Lower lobe of right lung (tissue), 2 donors: ENCODE results near the gene SPTBN2. TPM values are rescaled to one million over a fixed set of nuclear protein-coding genes. Genes with fewer than 3 reads are reported as not detected.

Experiments
- ATAC-seq, 2 donors: fragments of 200-7000 bp; cut with Tn5 transposase; one replicate each; pipeline ENCODE4 v1.9.1; 2020 to 2022; ENCODE audit warnings: mild to moderate bottlenecking in 2 of 2, moderate library complexity in 2 of 2
- DNase-seq: peaks from one replicate; pipeline ENCODE4 v3.0.0-alpha.2; 2020
- H3K27ac ChIP-seq: fragments of 200-600 bp; one replicate; pipeline ENCODE4 v1.8.0; 2022
- H3K27me3 ChIP-seq: fragments of 200-600 bp; one replicate; pipeline ENCODE4 v1.8.0; 2022; ENCODE audit warnings: low read depth
- H3K36me3 ChIP-seq: fragments of 200-600 bp; one replicate; pipeline ENCODE4 v1.8.0; 2022; ENCODE audit warnings: mild to moderate bottlenecking
- H3K4me1 ChIP-seq: fragments of 200-600 bp; one replicate; pipeline ENCODE4 v1.8.0; 2022
- H3K4me3 ChIP-seq: fragments of 200-600 bp; one replicate; pipeline ENCODE4 v1.8.0; 2022; ENCODE audit warnings: mild to moderate bottlenecking
- H3K9me3 ChIP-seq: fragments of 200-600 bp; one replicate; pipeline ENCODE4 v1.8.0; 2022
- intact Hi-C: fragments of 100-400 bp; cut with DNase I; formaldehyde crosslinking; loops from one replicate; pipeline ENCODE4 v1.11.0; 2022
- long read RNA-seq: library from polyadenylated mRNA; unstranded; transcript quantifications from one replicate; pipeline ENCODE4 v2.0.0, GENCODE V29; 2021
- total RNA-seq: library from RNA; stranded (reverse); fragmentation: NEBNext Ultra II Directional; extraction: Animal tissue kit (Norgen Biotek cat#: 25700); gene quantifications from one replicate; pipeline ENCODE4 v1.2.1, GENCODE V29; 2021
- TF ChIP-seq, protein P1 (sequence below): fragments of 200-600 bp; IDR thresholded peaks from one replicate; pipeline ENCODE4 v1.8.0; 2022; ENCODE audit warnings: antibody characterized with exemption, mild to moderate bottlenecking
- donor health status: DM: no; HTN: yes; CAD: no; lungs with severe emphysema.

The SPTBN2 gene
- 6.4 TPM for total RNA-seq
- long read RNA-seq, partial matches to known transcripts, result 2 of 2 reads
- long read RNA-seq, other reads (novel, unspliced or antisense), result 0 of 2 reads

DNA sequence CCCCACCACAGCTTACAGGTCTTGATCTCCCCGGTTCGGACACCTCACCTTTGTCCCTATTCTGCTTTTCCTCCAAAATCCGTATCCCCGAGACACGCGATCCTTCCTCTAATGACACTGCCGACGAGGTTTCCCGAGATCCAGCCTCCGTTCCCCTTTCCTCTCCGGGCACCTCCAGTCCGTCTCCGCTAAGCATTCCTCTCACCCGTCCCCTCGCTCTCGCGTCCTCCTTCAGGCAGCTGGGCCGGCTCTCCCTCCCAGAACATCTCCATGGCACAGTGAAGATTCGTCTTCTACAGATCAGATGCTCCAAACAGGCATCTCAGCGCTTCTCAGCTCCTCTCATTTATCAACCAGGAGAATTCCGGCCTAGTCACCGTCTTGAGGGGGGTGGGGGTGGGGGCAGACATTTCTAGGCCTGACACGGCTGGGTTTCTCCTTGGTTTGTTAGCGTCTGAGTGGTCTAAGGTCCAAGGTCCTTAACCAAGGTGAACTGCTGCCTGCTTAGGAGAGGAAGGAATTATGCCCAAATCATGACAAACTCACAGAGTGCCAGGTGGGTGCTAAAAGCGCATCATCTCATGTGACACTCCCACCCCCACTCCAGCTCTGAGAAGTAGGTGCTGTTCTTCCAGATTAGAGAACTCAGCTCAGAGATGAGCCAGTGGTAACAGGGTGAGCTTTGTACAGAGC, at the start of gene SPTBN2:
SPTBN2 (minus strand) TSS at position 524 of the 693 bp plus-strand sequence. CDS start 7,976 bp downstream, outside the sequence.
- no peak for DNase-seq

DNA sequence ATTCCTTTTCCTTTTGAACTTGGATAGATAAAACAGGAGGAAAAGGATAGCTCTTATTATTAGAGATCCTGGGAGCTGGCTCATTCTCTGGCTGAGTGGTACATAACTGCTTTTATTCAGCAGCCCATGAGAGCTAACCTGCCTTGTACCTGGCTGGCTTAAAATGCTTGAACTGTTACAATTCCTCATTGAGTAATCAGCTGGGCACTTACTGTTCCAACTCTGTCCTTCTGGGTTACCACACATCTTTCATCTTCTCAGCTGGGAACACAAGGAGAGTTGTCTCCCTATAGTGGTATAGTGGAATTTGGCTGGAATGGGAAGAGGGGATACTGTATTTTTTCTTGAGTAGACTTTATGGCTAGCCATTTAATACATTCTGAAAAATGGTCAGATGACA, 39.8 kb upstream of the SPTBN2 start:
- H3K36me3 ChIP-seq, result no peaks in the 10 kb centered on the region
- DNase-seq, result no peak
- H3K4me1 ChIP-seq, result no peaks in the 10 kb centered on the region
- intact Hi-C loops, result no loop called here
- H3K27me3 ChIP-seq, result no peaks in the 10 kb centered on the region
- no peaks in the 10 kb centered on the region for H3K9me3 ChIP-seq
- H3K4me3 ChIP-seq, result no peak overlapping the region
- ATAC-seq, result peak; percentile 68 to 80
- TF ChIP-seq, protein P1, sequence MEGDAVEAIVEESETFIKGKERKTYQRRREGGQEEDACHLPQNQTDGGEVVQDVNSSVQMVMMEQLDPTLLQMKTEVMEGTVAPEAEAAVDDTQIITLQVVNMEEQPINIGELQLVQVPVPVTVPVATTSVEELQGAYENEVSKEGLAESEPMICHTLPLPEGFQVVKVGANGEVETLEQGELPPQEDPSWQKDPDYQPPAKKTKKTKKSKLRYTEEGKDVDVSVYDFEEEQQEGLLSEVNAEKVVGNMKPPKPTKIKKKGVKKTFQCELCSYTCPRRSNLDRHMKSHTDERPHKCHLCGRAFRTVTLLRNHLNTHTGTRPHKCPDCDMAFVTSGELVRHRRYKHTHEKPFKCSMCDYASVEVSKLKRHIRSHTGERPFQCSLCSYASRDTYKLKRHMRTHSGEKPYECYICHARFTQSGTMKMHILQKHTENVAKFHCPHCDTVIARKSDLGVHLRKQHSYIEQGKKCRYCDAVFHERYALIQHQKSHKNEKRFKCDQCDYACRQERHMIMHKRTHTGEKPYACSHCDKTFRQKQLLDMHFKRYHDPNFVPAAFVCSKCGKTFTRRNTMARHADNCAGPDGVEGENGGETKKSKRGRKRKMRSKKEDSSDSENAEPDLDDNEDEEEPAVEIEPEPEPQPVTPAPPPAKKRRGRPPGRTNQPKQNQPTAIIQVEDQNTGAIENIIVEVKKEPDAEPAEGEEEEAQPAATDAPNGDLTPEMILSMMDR, result no peak
- no peak overlapping the region for H3K27ac ChIP-seq

More for the DNA sequence above, at the start of gene SPTBN2:
- Histone ChIP-seq H3K36me3 (no peaks in the 10 kb centered on the region), H3K9me3 (no peaks in the 10 kb centered on the region), H3K4me3 (peak within 1 kb of the TSS; percentile 46), H3K27me3 (peaks cover 51% of the 10 kb centered on the region), H3K4me1 (peaks cover 13% of the 10 kb centered on the region), H3K27ac (no peak within 1 kb of the TSS)
- TF ChIP-seq, protein P1, result no peak
- ATAC-seq, result peak; percentile 11 to 23
- intact Hi-C loops, result no loop called here

DNA sequence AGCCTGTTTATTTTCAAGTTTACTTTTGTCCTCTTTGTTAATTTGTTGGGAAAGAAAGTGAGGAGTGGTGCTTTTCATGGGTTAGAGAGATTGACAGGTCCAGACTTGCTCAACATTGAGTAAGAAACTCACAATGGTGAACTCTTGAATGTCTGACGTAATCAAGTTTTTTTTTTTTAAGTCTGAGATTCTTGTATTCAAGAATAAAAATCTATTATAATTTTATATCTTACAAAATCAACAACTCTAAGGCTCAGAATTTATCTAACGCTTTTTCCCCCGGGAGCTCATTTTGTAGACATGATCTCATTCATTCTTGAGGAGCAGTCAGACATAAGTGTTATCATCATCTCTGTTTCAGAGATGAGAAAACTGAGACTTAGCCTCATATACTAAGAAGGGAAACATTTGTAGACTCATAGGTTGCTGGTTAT, 39.1 kb upstream of the SPTBN2 start:
- Histone ChIP-seq H3K27ac (no peak overlapping the region), H3K36me3 (no peaks in the 10 kb centered on the region), H3K4me1 (no peaks in the 10 kb centered on the region), H3K9me3 (no peaks in the 10 kb centered on the region), H3K4me3 (no peak overlapping the region), H3K27me3 (no peaks in the 10 kb centered on the region)
- ATAC-seq (peak; percentile 68 to 70), DNase-seq (no peak)
- intact Hi-C loops, result no loop called here
- TF ChIP-seq, protein P1, result no peak

DNA sequence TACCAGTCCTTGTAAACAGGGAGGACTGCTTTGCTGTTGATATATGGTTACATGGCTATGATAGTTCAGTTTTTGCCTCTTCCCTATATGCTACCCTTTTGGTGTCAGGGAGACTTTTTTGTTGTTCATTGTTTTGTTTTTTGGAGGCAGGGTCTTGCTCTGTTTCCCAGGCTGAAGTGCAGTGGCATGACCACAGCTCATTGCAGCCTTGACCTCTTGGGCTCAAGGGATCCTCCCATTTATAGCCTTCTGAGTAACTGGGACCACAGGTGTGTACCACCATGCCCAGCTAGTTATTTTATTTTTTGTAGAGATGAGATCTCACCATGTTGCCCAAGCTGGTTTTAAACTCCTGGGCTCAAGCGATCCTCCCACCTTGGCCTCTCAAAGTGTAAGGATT, 38.6 kb upstream of the SPTBN2 start:
- Histone ChIP-seq H3K36me3 (no peaks in the 10 kb centered on the region), H3K4me3 (no peak overlapping the region), H3K4me1 (no peaks in the 10 kb centered on the region), H3K27me3 (no peaks in the 10 kb centered on the region), H3K27ac (no peak overlapping the region), H3K9me3 (no peaks in the 10 kb centered on the region)
- intact Hi-C loops, result no loop called here
- ATAC-seq (no peak), DNase-seq (no peak)
- TF ChIP-seq, protein P1, result no peak

DNA sequence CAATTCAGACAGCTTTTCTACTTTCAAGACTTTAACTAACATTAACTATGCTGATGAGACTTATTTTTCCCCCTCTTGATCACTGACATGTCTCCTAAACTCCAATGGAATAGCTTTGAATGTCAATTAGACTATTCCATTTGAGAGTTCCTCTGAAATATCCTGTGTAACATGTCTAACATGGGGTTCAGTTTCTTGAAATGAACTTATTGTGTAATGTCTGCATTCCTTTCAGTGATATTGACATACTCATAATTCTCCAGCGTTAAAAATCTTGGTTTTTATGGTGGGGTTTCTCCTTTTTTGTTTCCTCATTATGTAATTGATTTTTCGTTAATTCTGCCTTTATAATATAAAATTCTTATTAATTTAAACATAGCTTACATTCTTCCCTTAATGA, 37.7 kb upstream of the SPTBN2 start:
- intact Hi-C loops, result no loop called here
- Histone ChIP-seq H3K27ac (no peak overlapping the region), H3K4me1 (no peaks in the 10 kb centered on the region), H3K4me3 (no peak overlapping the region), H3K9me3 (no peaks in the 10 kb centered on the region), H3K36me3 (no peaks in the 10 kb centered on the region), H3K27me3 (no peaks in the 10 kb centered on the region)
- ATAC-seq, result no peak
- TF ChIP-seq, protein P1, result no peak
- no peak for DNase-seq
